Renal pelvis (tissue), 4 donors: ENCODE results near the gene RPE65. TPM values are rescaled to one million over a fixed set of nuclear protein-coding genes. Genes with fewer than 3 reads are reported as not detected.
"Not testable (repeated sequence)": the region's sequence is repeated elsewhere in the genome, so short reads cannot be mapped to it uniquely, and the experiment has no call there.

Source experiments
- DNase-seq: peaks from one replicate; pipeline ENCODE4 v3.0.0-alpha.2; 2013
- polyA plus RNA-seq, 3 donors: library from polyadenylated mRNA; unstranded; fragments of 120-200 nt; gene quantifications; one replicate each; pipeline ENCODE4 v1.2.1, GENCODE V29; 2013; ENCODE audit not compliant: insufficient read length in 3 of 3

The RPE65 gene
- polyA plus RNA-seq, 3 donors, result 0.09 to 0.10 (median 0.09) TPM

- DNase-seq, result no peak
These were observed 3.4 kb upstream of the RPE65 start for GRCh38 chr1:68453060-68453670.

GRCh38 chr1:68448365-68448764 is 1.4 kb downstream of the RPE65 start:
- no peak for DNase-seq

- no peak for DNase-seq
These were observed 4.0 kb downstream of the RPE65 start for GRCh38 chr1:68445709-68446108.

GRCh38 chr1:68442822-68443556 is 6.8 kb downstream of the RPE65 start:
- DNase-seq, result peak; percentile 11

- DNase-seq, result no peak
These were observed 7.7 kb downstream of the RPE65 start for GRCh38 chr1:68442006-68442405.

GRCh38 chr1:68438310-68438709 is 11.4 kb downstream of the RPE65 start:
- DNase-seq, result no peak

GRCh38 chr1:68433395-68433794 is 16.4 kb downstream of the RPE65 start:
- DNase-seq, result peak; percentile 12

DNA sequence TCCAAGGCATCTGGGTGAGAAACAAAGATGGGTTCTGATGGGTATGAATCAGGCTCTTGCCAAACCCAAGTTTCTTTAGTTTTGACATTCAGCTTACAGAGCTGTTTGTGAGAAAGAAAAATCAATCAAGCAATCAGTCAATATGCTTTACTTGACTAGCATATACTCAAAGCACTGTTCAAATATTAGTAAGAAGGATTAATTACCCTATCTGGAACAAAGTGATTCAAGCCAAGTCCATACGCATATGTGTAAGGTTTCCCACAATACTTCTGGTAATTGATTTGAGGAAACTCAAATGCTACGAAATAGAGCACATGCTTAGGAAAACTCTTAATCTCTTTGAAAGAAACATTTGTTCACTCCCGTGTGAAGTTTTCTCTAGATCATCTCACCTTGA is 18.7 kb downstream of the RPE65 start:
- DNase-seq, result no peak

DNA sequence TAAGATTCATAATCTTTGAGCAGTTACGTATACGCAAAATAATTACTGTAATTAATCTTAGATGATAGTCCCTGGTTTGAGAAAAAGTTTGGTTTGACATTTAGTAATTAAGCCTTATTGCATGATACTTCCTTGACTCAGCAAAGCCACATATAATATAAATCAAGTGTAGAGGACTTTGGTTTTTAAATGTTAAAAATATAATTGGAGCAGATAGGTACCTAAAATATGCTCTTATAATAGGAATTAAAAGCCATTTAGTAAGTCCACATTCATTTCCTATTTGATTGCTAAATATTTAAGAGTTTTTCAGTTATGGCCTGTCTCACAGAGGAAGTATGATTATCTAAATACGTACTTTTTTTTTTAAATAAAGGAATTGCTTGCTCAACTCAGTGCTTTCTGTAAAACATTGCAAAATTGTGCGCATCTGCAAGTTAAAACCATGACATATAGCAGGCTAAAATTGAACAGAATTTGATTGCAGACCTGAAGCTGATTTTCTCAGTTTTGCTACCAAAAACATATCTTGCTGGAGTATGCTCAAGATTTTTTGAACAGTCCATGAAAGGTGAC is 20.4 kb downstream of the RPE65 start:
- DNase-seq, result no peak

DNA sequence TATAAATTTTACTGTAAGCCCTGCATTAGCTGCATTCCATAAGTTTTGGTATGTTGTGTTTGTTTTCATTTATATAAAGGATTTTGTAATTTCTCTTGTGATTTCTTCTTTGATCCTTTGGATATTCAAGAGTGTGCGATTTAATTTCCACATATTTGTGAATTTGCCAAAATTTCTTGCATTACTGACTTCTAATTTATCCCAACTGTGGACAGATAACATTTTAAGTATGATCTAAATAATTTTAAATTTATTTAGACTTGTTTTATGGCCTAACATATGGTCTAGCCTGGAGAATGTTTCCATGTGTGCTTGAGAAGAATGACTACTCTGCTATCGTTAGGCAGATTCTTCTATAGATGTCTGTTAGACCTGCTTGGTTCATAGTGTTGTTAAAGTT is 23.2 kb downstream of the RPE65 start:
- DNase-seq, result no peak

DNA sequence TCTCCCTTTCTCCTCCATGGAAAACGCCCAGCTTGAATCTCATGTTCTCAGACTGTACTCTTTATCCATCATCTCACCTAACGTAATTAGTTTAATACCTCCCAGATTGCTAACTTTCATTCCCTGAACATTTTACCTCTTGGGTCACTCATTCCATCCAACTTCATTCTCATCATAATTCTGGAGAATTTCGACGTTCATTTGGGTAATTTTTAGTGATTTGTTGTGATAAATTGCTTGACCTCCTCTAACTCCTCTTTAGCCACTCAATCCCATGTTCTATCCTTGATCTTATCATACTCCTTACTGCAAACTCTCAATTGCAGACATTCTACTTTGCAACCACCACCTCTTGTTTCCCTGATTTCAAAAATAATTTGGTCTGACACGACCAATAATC is 28.4 kb downstream of the RPE65 start:
- no peak for DNase-seq

GRCh38 chr1:68409426-68409825 is 40.3 kb downstream of the RPE65 start:
- no peak for DNase-seq

DNA sequence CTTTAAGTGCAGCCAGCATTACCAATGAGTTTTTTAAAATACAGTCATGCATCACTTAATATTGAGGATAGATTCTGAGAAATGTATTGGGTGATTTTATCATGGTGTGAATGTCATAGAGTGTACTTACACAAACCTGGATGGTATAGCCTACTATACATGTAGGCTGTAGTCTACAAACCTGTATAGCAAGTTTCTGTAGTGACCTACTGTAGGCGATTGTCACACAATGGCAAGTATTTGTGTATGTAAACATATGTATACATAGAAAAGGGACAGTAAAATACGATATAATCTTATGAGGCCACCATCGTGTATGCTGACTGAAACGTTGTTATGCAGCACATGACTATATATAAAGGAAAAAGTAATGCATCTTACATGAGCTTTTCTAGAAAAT is 48.2 kb downstream of the RPE65 start:
- DNase-seq, result no peak

- not testable (repeated sequence) for DNase-seq
These were observed 54.2 kb downstream of the RPE65 start for GRCh38 chr1:68395575-68395974.

GRCh38 chr1:68392474-68392873 is 57.3 kb downstream of the RPE65 start:
- DNase-seq, result not testable (repeated sequence)

DNA sequence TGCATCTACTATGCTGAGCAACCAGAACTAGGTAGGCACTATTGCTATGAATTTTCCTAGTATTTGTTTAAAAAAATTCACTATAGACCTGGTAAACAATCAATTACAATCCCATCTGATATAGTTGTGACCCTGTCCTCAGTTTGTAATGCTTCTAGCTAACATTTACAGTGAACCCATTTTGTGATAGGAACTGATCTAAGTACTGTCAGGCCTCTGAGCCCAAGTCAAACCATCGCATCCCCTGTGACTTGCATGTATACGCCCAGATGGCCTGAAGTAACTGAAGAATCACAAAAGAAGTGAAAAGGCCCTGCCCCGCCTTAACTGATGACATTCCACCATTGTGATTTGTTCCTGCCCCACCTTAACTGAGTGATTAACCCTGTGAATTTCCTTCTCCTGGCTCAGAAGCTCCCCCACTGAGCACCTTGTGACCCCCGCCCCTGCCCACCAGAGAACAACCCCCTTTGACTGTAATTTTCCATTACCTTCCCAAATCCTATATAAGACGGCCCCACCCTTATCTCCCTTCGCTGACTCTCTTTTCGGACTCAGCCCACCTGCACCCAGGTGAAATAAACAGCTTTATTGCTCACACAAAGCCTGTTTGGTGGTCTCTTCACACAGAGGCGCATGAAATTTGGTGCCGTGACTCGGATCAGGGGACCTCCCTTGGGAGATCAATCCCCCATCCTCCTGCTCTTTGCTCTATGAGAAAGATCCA is 63.8 kb downstream of the RPE65 start:
- DNase-seq, result not testable (repeated sequence)

DNA sequence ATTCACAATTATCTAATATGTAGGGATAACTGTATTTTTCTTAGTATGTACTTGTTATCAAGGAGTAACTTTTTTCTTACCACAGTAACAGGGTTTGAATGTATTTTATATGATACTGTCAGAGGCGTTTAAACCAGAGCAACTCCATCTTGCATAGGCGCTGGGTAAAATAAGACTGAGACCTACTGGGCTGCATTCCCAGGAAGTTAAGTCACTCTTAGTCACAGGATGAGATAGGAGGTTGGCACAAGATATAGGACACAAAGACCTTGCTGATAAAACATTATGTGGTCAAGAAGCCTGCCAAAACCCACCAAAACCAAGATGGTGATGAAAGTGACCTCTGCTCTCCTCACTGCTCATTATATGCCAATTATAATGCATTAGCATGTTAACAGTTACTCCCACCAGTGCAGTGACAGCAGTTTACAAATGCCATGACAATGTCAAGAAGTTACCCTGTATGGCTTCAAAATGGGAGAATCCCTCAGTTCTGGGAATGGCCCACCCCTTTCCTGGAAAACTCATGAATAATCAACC is 64.8 kb downstream of the RPE65 start:
- no peak for DNase-seq

DNA sequence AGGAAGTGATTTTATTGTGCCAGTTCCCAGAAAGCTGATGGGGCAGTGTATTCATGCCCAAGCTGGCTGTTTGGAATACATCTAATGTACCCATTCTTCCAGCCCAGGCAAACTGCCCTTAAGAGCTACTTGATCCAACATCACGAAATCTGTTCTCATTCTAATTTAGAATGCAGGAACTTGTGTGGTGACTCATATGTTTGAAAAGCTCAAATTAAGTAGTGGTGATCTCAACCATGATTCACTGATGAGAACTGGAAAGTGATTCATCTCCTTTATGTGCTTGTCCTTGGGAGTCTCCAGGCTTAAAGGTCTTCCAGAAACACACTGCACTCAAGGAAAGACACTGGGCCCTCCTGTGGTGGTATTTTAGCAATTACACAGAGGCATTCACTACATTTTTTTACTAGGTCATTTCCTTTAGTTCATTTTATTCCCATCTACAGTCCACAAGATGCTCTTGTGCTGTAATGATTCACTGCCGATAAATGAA is 65.4 kb downstream of the RPE65 start:
- DNase-seq, result no peak

DNA sequence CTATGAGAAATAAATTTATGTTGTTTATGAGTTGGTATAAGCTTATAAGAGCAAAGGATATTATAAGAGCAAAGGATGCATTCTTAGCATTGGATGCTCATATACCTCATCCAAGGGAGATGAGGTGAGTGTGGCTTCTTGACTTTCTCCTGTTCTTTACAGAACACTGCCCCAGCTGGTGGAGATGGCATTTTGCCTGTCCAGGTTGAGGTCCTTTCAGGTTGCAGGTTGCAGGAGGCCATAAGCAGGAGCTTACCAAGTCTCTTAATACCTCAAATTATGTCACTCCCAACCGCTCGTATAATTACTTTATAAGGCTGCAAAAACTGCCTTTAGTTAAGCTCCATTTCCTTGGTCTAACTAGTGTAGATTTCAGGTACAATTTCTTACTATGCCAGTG is 66.7 kb downstream of the RPE65 start:
- DNase-seq, result no peak

- no peak for DNase-seq
These were observed 70.7 kb downstream of the RPE65 start for GRCh38 chr1:68379085-68379478.
